Measurements from ENCODE around the gene DGKI.
"Not testable (repeated sequence)": the region's sequence is repeated elsewhere in the genome, so short reads cannot be mapped to it uniquely, and the experiment has no call there.

The DGKI gene

DNA sequence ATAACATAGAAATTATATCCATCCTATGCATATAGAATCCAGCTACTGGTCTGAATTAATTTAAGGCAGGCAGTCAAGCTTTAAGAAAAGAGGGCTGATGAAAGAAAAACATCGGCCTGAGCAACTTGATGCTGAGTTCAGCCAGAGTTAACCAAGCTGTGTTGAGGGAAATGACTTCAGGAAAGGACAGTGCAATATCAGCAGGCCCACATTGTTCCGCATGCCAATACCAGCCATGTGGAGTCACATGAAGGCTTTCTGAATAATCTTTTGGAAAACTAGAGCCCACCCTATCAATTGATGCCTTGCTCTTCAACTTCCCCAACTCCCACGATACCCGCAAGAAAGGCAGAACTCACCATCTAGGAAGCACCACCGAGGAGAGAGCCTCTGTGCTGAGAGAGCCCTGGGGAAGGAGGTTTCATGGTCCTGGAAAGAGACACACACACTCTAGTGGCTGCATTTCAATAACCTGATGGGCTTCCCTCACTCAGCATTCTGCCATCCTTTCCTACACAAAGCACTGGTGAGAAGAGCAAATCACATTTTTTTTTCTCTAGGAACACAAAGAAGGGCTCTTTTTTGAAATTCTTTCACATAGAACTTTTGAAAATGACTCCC lies 377.5 kb downstream of the DGKI start:
- DNase-seq (ENCODE audit: low read depth in 2 of 2): no peak

DNA sequence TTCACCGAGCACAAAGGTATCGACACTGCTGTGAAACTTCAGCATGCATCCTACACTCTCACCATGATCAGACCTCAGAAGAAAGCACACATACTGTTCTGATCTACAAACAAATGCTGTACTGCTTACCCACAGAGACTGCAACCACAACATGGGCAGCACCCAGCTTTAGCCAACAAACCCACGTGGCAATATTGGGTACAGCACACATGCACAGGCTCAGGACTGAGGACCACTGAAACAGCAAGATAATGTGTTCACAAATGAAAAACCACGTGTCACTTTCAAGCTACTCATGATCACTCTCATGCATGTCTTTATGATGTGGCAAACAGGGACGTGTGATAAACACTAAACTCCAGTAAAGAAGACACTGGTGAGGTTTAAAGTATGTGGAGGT lies 383.9 kb downstream of the DGKI start:
- DNase-seq (ENCODE audit: low read depth in 2 of 2): no peak

DNA sequence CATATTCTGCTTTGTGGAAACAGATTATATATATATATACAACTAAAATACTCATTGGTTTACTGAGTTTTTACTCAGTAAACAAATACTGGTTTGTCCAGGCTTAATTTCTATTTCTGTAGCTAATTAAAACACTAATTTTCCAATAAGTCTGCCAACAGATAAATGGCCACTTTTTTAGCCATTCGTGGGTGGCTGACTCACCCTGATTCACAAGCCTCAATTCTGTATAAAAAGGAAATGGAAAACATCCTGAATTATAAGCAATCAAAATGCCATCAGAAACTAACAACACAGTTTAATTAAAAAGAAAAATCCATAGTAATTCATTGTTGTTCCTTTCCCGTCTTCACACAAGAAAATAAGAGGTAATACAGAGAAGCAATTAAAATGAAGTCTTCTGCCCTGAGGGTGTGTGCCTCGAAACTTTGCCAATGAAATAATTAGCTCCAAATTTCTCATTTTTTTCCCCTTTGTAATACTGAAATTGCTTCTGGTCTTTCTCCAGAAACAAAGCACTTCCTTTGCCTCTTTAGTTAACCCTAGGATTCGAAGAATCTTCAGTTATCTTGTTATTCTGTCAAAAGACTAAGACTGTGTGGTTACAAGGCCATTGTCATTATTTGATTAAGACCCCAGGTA lies 384.6 kb downstream of the DGKI start:
- no peak for DNase-seq (ENCODE audit: low read depth in 2 of 2)

- DNase-seq (ENCODE audit: low read depth in 2 of 2): no peak
Observed at GRCh38 chr7:137458399-137458798, 388.4 kb downstream of the DGKI start.

DNA sequence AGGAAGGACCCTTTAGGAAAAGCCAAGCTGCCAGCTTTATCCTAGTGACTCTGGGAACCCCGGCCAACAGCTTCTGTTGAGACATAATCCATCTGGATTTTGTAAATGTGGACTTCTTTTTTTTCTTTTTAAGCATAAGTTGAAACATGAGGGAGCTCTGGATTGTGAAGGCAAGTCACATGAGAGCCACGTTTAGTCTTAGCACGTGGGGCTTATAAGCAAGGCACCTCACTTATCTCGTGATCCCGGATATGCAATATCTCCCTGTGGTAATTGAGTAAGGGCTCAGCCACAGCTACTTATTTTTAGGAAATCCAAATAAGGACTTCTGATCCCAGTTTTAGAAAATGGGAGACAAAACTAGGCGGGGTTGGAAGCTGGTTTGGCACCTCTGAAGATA lies 392.0 kb downstream of the DGKI start:
- DNase-seq (ENCODE audit: low read depth in 2 of 2): no peak

GRCh38 chr7:137454246-137454724 lies 392.5 kb downstream of the DGKI start:
- DNase-seq (ENCODE audit: low read depth in 2 of 2): no peak

DNA sequence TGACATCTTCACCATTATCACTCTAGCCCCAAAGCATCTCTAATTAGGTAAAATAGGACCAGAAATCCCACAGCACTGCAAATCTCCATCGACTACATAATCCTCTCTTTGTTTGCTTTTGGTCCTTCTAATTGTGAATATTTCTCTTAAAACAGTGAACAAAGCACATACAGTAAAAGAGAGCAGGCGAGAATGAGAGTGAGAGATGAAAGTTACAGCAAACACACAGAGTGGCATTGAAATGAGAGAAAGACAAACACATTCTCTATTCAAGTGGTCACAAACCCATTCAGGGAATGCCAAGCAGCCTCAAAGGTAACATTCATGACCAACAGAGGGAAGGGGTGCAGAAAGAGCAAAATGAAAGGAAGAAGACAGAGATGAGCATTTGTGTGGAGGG lies 393.4 kb downstream of the DGKI start:
- DNase-seq (ENCODE audit: low read depth in 2 of 2): no peak

DNA sequence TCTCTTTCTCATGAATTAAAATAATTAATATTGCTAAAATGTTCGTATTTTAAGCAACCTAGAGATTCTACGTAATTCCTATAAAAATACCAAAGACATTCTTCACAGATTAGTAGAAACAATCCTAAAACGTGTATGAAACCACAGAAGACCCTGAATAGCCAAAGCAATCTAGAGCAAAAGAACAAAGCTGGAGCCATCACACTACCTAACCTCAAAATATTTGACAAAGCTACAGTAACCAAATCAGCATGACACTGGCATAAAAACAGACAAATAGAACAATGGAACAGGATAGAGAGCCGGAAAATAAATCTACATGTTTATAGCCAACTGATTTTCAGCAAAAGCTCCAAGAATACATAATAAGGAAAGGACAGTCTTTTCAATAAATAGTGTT lies 397.8 kb downstream of the DGKI start:
- no peak for DNase-seq (ENCODE audit: low read depth in 2 of 2)

DNA sequence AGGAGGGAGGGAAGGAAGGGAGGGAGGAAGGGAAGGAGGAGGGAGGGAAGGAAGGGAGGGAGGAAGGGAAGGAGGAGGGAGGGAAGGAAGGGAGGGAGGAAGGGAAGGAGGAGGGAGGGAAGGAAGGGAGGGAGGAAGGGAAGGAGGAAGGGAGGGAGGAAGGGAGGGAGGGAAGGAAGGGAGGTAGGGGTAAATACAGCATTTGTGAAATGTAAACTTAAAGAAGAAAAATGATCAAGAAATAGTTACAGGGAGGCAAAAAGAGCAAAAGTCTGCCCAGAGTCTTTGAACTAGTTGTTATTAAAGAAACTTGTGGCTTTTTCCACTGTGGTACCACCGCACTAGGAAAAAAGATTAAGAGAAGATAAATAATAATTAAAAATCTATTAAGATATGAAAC lies 398.2 kb downstream of the DGKI start:
- DNase-seq (ENCODE audit: low read depth in 2 of 2): not testable (repeated sequence)

DNA sequence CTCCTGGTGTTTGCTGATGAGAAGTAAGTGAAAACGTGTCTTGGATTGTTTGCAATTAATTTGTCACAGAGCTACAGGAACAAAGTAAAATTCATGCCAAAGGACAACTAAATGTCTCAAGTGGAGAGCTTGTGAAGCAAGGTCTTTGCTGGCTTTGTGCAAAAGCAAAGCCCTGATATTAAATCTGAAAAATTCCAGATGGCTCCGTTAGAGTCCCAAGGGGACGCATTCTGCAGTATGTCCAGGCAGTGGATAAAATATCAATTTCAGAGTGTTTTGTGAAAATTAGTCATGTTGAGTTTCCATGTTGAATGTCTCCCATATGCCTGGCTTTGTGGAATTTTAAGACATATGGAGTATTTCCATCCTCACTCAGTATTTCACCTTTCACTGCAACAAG lies 400.7 kb downstream of the DGKI start:
- no peak for DNase-seq (ENCODE audit: low read depth in 2 of 2)

- DNase-seq (ENCODE audit: low read depth in 2 of 2): no peak
Observed at GRCh38 chr7:137445268-137445667, 401.5 kb downstream of the DGKI start.

DNA sequence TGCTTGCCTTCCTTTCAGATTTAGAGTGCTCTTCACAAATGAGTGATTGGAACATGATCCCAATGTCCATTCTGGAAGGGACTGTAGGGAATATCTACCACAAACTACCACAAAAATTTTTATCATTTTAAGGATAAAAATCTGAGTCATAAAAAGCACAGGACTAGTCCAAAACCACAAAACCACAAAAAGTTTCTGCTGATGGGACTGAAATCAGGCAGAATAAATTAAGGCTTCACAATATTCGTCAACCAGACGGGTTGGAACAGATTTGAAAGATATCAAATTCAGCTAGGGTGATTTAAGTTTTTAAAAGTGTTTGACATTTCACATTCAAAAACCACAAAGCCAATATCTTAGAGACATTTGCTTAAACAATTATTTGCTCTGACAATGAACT lies 403.2 kb downstream of the DGKI start:
- no peak for DNase-seq (ENCODE audit: low read depth in 2 of 2)

DNA sequence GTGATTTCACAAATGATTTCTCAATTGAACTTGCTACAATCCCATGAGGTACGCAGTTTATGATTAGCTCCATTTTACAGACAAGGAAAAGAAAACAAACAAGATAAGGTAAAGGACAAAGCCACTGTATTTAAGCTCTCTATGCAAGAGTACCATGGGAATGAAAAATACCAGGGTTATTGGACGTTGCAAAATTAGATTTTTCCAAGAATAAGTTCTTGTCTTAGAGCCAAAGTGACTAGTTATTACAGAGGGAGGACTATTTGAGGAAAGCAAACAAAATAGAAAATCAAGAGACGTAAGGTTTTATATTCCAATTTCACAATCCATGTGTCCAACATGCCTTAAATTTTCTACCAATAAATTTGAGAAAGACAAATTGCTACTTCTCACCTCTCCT lies 405.3 kb downstream of the DGKI start:
- no peak for DNase-seq (ENCODE audit: low read depth in 2 of 2)

DNA sequence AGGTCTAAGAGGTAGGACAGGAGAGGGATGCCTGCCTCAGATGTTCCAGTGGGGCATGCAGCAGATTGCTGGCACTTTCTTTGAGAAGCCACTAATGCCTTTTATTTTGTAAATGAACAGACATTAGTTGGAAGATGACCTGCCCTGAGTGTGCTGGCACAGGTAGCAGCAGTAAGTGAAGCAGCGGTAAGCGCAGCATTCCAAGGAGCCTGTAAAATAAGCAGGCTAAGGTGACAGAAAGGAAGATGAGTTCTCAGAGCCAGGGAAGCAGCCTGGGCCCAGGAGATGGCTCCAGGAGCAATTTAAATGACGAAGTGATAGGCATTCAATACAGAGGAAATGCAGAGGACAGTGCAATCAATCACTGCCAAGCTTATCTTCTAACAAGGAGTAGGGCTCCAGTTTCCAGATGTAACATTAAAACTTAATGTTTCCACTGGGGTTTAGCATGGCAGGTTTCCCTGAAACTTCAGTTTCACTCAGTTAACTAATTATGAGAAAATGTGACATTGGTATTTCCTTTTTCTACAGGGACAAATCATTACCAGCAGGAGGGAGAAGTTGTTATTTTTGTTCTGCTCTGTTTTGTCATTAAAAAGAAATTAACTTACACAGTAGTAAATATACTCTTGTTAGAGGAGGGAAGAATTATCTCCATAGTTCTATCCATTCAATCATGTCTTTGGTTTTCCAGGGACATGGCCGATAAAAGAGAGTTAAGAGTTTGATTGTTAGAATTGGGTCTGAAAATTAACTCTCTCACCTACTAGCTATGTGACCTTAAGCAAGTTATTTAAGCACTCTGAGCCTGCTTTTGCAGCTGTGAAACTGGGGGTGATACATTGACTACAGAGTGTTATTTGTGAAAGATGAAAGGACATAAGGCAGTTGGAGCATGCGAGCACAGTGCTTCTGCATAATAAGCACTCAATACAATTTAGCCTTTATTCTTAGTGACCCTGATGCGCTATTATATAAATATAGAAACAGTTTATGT lies 406.6 kb downstream of the DGKI start:
- DNase-seq (ENCODE audit: low read depth in 2 of 2): no peak

DNA sequence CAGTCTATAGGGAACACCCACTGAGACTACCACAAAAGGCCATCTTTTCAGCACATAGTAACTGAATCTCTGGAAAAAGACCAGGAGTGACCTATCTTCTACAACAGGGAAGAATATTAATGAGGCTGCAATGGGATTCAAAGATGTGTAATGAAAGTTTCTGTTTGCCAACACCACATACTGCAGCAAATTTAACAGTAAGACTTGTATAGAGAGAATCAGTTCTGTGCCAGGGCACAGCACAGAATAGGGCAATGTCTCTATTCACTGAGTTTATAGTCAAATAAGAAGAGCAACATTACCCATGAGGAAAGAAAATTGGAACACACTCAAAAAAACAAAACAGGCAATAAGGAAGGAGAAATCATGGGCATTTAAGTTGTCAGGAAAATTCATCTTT lies 411.8 kb downstream of the DGKI start:
- DNase-seq (ENCODE audit: low read depth in 2 of 2): no peak

DNA sequence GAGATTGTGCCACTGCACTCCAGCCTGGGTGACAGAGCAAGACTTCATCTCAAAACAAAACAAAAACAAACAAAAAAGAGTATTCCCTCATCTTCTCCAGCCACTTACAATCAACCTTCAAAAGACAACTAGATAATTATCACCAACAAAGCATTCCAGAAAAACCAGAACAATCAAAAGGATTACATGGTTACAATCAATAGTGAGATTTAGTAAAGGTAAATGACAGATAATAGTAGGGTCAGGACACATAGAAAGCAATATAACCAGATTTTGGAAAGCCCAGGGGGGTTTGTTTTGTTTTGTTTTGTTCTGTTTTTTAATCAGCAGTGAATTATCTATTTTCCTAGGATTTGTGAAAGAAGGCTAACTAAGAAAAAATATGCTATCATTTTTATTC lies 412.2 kb downstream of the DGKI start:
- DNase-seq (ENCODE audit: low read depth in 2 of 2): no peak

DNA sequence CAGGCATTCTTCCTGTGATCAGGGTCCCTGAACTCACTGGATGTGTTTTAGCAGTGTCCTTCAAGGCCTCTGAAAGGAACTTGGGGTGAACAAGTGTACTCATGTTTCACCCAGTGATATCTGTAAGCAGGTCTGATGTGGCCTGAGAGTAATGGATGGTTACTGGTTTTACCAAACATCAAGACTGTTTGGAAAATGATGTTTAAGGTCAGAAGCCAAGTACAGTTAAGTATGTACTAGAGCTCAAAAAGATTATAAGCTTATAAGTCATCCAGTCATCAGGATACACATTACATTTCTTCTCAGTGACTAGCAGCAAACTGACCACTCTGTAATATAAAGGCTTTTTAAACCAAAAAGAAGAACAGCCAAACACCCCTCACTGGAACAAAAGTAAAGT lies 423.5 kb downstream of the DGKI start:
- DNase-seq (ENCODE audit: low read depth in 2 of 2): no peak

- no peak for DNase-seq (ENCODE audit: low read depth in 2 of 2)
Observed at GRCh38 chr7:137421366-137421765, 425.4 kb downstream of the DGKI start.

- no peak for DNase-seq (ENCODE audit: low read depth in 2 of 2)
Observed at GRCh38 chr7:137418841-137419240, 427.9 kb downstream of the DGKI start.

DNA sequence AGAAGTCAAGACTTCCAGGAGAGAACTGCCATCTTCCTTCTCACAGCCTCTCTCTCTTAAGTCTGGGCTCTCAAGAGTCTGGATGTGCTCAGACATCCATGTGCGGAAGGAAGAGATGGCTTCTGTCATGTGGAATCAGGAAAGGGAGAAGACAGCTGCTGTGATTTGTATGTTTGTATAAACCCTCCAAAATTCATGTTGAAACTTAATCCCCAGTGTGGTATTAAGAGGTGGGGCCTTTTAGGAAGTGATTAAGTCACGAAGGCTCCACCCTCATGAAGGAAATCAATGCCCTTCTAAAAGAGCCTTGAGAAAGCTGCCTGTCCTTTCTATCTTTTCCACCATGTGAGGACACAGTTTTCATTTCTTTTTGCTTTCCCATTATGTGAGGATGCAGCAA lies 429.3 kb downstream of the DGKI start:
- DNase-seq (ENCODE audit: low read depth in 2 of 2): no peak

GRCh38 chr7:137413901-137414300 lies 432.9 kb downstream of the DGKI start:
- DNase-seq (ENCODE audit: low read depth in 2 of 2): no peak

DNA sequence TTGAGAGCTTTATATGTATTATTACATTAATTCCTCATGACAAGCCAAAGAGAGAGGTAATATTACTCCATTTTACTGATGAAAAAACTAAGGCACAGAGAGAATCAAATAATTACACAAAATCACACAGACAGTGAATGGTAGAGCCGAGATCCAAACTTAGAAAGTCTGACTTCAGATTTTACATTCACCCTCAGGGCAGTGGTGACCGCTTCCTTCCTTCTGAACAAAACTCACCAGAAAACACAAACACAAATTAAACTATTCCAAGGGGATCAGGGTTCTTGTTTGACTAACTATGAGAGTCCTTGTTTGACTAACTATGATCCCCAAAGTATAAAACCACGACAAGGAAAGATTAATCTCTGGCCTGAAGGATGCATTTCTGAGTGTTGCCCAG lies 435.3 kb downstream of the DGKI start:
- DNase-seq (ENCODE audit: low read depth in 2 of 2): no peak

DNA sequence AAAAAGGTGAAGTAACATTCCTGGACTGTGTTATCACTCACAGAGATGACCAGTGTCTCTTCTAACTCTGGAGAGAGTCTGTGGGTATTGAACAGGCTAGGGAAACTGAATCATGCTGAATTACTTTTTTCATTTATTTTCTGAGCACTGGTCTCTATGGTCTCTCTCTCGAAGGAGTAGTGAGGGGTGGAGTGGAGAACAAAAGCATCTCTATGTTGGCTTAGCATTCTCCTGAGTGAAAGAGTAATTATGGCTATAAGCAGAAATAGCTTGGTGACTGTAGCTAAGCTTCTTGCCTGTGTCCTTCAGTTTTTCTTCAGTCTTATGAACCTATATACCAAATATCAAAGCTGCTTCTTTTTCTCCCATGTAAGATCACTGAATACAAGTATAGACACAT lies 438.6 kb downstream of the DGKI start:
- no peak for DNase-seq (ENCODE audit: low read depth in 2 of 2)

Measured in stimulated activated CD8-positive, alpha-beta memory T cell treated with anti-CD3 and anti-CD28 coated beads, Interleukin-7, amount 100 ng/mL, for 4 hours (primary cell).